Mucosa of descending colon (tissue), 3 donors: ENCODE results near the gene MYL4. TPM values are rescaled to one million over a fixed set of nuclear protein-coding genes. Genes with fewer than 3 reads are reported as not detected.
A peak's percentile ranks its signal among the peaks of the same experiment; 100 is the strongest.

Experiments
- ATAC-seq: fragments of 200-7000 bp; cut with Tn5 transposase; one replicate; pipeline ENCODE4 v1.9.1; 2020; ENCODE audit warnings: mild to moderate bottlenecking, moderate library complexity
- DNase-seq, 3 donors: peaks; one replicate each; pipeline ENCODE4 v3.0.0-alpha.2; 2020
- H3K36me3 ChIP-seq: fragments of 200-600 bp; one replicate; pipeline ENCODE4 v1.8.0; 2021; ENCODE audit warnings: low read depth, mild to moderate bottlenecking
- H3K4me1 ChIP-seq: fragments of 200-600 bp; one replicate; pipeline ENCODE4 v1.8.0; 2021; ENCODE audit warnings: low read depth, mild to moderate bottlenecking
- H3K4me3 ChIP-seq: fragments of 200-600 bp; one replicate; pipeline ENCODE4 v1.8.0; 2021; ENCODE audit warnings: mild to moderate bottlenecking
- H3K9me3 ChIP-seq: fragments of 200-600 bp; one replicate; pipeline ENCODE4 v1.8.0; 2021; ENCODE audit warnings: mild to moderate bottlenecking
- CTCF ChIP-seq: fragments of 200-600 bp; IDR thresholded peaks from one replicate; pipeline ENCODE4 v1.8.0; 2022; ENCODE audit warnings: antibody characterized with exemption, mild to moderate bottlenecking
- intact Hi-C, 2 donors: fragments of 100-400 bp; cut with DNase I in 1 of 2; cut with micrococcal nuclease in 1 of 2; formaldehyde crosslinking; loops; one replicate each; pipeline versions ENCODE4 v1.11.0 to v1.11.1; 2022; cut with DNase I, micrococcal nuclease
- total RNA-seq, 3 donors: library from RNA; stranded (reverse); fragmentation: NEBNext Ultra II Directional in 2 of 3; extraction: Animal tissue kit (Norgen Biotek cat#: 25700) in 2 of 3; gene quantifications; one replicate each; pipeline versions ENCODE4 v1.2.1 to v1.2.4, GENCODE V29; 2021 to 2023
- donor health status: DM: no; HTN: no; CAD: no; lungs with moderate emphysema.
- donor health status: DM: no; HTN: no; CAD: no.
- donor health status: DM: no; HTN: yes; CAD: no.

Gene MYL4
- total RNA-seq, 3 donors from 2014 or later: 0.49 to 1.4 TPM; not detected in 1

- DNase-seq: no peak
- TF ChIP-seq CTCF: no peak
- no peaks in the 10 kb centered on the region for H3K9me3 ChIP-seq
- peaks cover 8% of the 10 kb centered on the region for H3K4me1 ChIP-seq
- ATAC-seq: peak; percentile 39
- intact Hi-C loops: no loop called here
- no peak overlapping the region for H3K4me3 ChIP-seq
- no peaks in the 10 kb centered on the region for H3K36me3 ChIP-seq
These were observed 9.4 kb upstream of the MYL4 start for GRCh38 chr17:47199627-47200324.

DNA sequence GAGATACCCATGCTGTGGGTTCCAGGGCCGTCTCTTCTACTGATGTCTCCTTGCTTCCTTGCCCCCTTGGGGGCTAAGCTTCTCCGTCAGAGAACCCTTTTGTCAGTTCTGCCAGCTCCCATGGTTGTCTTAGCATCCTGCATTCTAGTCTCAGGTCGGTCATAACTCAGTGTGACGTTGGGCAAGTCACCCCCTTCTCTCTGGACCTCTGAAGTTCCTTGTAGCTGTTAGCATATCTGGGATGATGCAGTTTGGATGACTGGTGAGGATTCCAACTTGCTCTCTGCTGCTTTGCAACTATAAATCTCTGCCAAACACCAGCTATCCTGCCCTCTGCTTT is 8.9 kb upstream of the MYL4 start:
- DNase-seq (no peak), ATAC-seq (no peak)
- no peaks in the 10 kb centered on the region for H3K36me3 ChIP-seq
- H3K4me3 ChIP-seq: no peak overlapping the region
- H3K9me3 ChIP-seq: no peaks in the 10 kb centered on the region
- no peak for TF ChIP-seq CTCF
- peaks cover 13% of the 10 kb centered on the region for H3K4me1 ChIP-seq
- intact Hi-C loops: no loop called here

DNA sequence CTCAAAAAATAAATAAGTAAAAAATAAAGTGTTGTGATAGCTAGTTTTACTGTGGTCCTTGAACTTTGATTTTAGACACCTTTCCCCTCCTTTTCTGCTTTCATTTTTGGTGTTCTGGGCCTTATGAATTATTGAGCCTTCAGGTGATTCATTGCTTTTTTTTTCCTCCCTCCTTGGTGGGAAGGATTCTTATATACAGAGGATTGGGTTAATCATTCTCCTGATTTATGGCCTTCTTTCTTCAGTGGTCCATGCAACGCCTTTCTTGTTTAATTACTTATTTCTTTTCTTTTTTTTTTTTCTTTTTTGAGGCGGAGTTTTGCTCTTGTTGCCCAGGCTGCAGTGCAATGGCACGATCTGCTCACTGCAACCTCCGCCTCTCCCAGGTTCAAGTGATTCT is 8.0 kb upstream of the MYL4 start:
- ATAC-seq (peak; percentile 59), DNase-seq (no peak)
- no peak for TF ChIP-seq CTCF
- Histone ChIP-seq H3K36me3 (no peaks in the 10 kb centered on the region), H3K9me3 (no peaks in the 10 kb centered on the region), H3K4me1 (peaks cover 21% of the 10 kb centered on the region), H3K4me3 (no peak overlapping the region)
- intact Hi-C loops: no loop called here

DNA sequence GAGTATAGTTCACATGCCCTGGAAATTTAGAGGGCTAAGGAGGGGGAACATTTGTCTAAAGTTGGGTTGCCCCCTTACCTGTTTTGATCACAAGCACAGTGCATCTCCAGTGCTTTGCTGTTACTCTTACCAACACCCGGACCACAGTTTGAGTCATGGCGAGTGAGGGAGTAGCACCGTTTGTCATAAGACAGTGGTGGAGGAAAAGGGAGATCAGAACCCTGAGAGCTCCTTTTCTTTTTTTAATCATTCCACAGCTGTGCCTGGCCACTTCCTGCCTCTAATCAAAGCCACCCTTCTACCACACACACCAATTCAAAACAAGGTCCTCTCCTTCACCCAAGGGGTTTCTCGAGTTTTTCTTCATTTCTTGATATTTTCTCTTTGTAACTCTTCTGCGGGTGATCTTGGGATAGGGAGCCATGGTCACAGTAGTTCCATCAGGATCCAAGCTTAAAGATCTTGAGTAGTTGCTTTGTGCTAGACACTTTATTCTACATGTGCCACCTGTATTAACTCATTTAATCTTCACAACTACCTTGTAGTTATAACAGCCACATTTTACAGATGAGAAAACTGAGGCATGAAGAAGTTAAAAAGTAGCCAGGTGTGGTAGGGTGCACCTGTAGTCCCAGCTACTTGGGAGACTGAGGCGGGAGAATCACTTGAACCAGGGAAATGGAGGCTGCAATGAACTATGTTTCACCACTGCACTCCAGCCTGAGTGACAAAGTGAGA is 5.0 kb upstream of the MYL4 start:
- Histone ChIP-seq H3K4me1 (peaks cover 21% of the 10 kb centered on the region), H3K36me3 (no peaks in the 10 kb centered on the region), H3K4me3 (no peak overlapping the region), H3K9me3 (no peaks in the 10 kb centered on the region)
- no peak for DNase-seq
- peak; percentile 14 for ATAC-seq
- no peak for TF ChIP-seq CTCF
- intact Hi-C loops: no loop called here

DNA sequence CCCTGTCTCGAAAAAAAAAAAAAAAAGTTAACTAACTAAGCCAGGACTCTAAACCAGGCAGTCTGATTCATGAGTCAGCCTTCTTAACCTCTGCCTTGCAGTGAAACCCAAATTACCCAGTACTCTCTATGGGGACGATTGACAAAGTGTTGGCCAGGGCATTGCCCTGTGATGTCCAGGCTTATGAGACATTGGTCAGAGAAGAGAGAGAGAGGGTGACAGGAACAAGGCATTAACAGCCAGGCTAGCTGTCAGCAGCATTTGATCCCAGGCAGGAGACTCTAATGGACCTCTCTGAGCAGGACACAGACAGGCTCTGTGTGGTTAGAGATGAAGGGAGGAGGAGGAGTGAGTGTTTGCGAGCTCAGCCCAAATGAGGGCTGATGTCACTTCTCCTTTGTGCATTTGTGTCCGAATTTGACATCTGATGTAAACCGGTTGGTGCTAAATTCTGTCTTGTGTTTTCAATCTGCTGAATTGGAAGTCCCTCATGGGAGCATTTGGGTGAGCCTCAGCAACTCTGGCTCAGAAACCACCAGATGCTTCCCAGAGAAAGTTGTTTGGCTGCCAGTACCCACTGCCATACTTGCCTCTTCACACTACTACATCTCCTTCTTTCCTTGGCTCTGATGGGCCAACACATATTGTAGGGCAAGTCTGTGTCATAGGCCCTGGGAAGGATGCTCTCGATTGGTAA is 4.3 kb upstream of the MYL4 start:
- intact Hi-C loops: no loop called here
- no peaks in the 10 kb centered on the region for H3K36me3 ChIP-seq
- ATAC-seq (peak; percentile 64), DNase-seq (peak in 1 of 3 donors; percentile 32)
- no peaks in the 10 kb centered on the region for H3K9me3 ChIP-seq
- peaks cover 21% of the 10 kb centered on the region for H3K4me1 ChIP-seq
- TF ChIP-seq CTCF: no peak
- no peak overlapping the region for H3K4me3 ChIP-seq
